ENCODE measurements around the gene IFNL1. TPM values are rescaled to one million over a fixed set of nuclear protein-coding genes. Genes with fewer than 3 reads are reported as not detected.

The IFNL1 gene
- total and polyA plus RNA-seq, 4 donors = not detected

DNA sequence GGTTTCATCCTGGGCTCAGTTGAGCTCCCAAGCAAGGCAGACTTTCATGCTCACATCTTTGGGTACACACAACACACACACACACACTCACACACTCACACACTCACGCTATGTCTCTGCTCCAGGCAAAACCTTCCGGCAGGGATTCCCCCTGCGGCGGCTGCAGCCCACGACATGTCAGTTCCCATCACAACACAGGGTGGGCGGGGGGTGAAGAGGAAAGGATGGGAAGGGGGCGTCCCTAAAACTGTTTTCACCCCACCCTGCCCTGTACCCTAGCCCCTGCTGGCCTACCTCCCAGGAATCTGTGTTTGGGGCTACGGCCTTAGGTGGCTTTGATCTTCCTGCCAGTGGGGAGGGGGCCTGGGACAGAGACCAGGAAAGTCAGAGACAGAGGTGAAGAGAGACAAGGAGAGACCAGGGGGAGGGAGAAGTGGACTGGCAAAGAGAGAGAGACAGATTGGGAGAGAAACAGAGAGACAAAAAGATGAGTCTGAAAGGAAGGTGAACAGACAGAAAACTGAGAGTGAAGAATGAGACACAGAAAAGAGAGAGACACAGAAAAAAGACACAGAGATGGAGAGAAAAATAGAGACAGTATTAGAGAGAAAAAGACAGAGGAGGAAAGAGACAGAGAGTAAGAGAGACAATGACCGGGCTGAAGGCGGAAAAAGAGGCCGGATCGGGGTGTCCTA lies 20.6 kb downstream of the IFNL1 start:
- Histone ChIP-seq H3K27ac (ENCODE audit: low read depth in 1 of 2, low read length in 2 of 2) (no peak overlapping the region), H3K4me1 (ENCODE audit: control insufficient read depth in 4 of 4, insufficient read depth in 4 of 4, low read length in 3 of 4) (peaks cover 3 to 6% (median 5%) of the 10 kb centered on the region in 4 donors), H3K4me3 (ENCODE audit: low read depth in 1 of 3, low read length in 3 of 3) (no peak overlapping the region), H3K36me3 (ENCODE audit: control insufficient read depth in 4 of 4, insufficient read depth in 3 of 4, low read depth in 1 of 4, low read length in 3 of 4) (peaks cover 0 to 7% (median under 1%) of the 10 kb centered on the region in 4 donors), H3K27me3 (ENCODE audit: control insufficient read depth in 4 of 4, insufficient read depth in 4 of 4, low read length in 3 of 4) (no peaks in the 10 kb centered on the region), H3K9me3 (ENCODE audit: control insufficient read depth in 4 of 4, low read length in 3 of 4) (no peaks in the 10 kb centered on the region), H3K9ac (ENCODE audit: low read depth in 1 of 2, low read length in 2 of 2) (no peak overlapping the region)
- TF ChIP-seq FOXA2 (IDR thresholded peaks at IDR 0.05) (no peak), RAD21 (IDR thresholded peaks at IDR 0.05) (no peak), NR2F2 (IDR thresholded peaks at IDR 0.05) (no peak), ZBTB33 (IDR thresholded peaks at IDR 0.05) (no peak), RXRA (IDR thresholded peaks at IDR 0.05) (no peak), FOXA1 (IDR thresholded peaks at IDR 0.05) (no peak), SP1 (IDR thresholded peaks at IDR 0.05) (no peak), HNF4G (IDR thresholded peaks at IDR 0.05) (no peak), GABPA (IDR thresholded peaks at IDR 0.05 in 1 of 2, conservative IDR thresholded peaks at IDR 0.05 in 1 of 2) (no peak), HNF4A (conservative IDR thresholded peaks at IDR 0.05) (no peak)
- TF ChIP-seq, protein P1, sequence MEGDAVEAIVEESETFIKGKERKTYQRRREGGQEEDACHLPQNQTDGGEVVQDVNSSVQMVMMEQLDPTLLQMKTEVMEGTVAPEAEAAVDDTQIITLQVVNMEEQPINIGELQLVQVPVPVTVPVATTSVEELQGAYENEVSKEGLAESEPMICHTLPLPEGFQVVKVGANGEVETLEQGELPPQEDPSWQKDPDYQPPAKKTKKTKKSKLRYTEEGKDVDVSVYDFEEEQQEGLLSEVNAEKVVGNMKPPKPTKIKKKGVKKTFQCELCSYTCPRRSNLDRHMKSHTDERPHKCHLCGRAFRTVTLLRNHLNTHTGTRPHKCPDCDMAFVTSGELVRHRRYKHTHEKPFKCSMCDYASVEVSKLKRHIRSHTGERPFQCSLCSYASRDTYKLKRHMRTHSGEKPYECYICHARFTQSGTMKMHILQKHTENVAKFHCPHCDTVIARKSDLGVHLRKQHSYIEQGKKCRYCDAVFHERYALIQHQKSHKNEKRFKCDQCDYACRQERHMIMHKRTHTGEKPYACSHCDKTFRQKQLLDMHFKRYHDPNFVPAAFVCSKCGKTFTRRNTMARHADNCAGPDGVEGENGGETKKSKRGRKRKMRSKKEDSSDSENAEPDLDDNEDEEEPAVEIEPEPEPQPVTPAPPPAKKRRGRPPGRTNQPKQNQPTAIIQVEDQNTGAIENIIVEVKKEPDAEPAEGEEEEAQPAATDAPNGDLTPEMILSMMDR (IDR thresholded peaks at IDR 0.05; ENCODE audit: low read depth, low read length, missing input control) = no peak
- 96% methylated on average over 12 of the region's 12 CpGs for WGBS
- no peak for DNase-seq (ENCODE audit: low spot score)

- 95% methylated on average over 4 of the region's 4 CpGs for WGBS
- H3K9ac ChIP-seq (ENCODE audit: low read depth in 1 of 2, low read length in 2 of 2) = no peak overlapping the region
- H3K27ac ChIP-seq (ENCODE audit: low read depth in 1 of 2, low read length in 2 of 2) = no peak overlapping the region
- DNase-seq (ENCODE audit: low spot score) = no peak
- peaks cover 0 to 7% (median under 1%) of the 10 kb centered on the region in 4 donors for H3K36me3 ChIP-seq (ENCODE audit: control insufficient read depth in 4 of 4, insufficient read depth in 3 of 4, low read depth in 1 of 4, low read length in 3 of 4)
- H3K4me1 ChIP-seq (ENCODE audit: control insufficient read depth in 4 of 4, insufficient read depth in 4 of 4, low read length in 3 of 4) = peaks cover 3 to 6% (median 5%) of the 10 kb centered on the region in 4 donors
- no peaks in the 10 kb centered on the region for H3K27me3 ChIP-seq (ENCODE audit: control insufficient read depth in 4 of 4, insufficient read depth in 4 of 4, low read length in 3 of 4)
- H3K9me3 ChIP-seq (ENCODE audit: control insufficient read depth in 4 of 4, low read length in 3 of 4) = no peaks in the 10 kb centered on the region
- no peak for TF ChIP-seq FOXA2 (IDR thresholded peaks at IDR 0.05)
- TF ChIP-seq, protein P2, sequence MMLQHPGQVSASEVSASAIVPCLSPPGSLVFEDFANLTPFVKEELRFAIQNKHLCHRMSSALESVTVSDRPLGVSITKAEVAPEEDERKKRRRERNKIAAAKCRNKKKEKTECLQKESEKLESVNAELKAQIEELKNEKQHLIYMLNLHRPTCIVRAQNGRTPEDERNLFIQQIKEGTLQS (IDR thresholded peaks at IDR 0.05) = no peak
- no peak for TF ChIP-seq RXRA (IDR thresholded peaks at IDR 0.05)
- no peak for TF ChIP-seq EGR1 (IDR thresholded peaks at IDR 0.05; ENCODE audit: low read depth in 2 of 2)
- no peak overlapping the region for H3K4me3 ChIP-seq (ENCODE audit: low read depth in 1 of 3, low read length in 3 of 3)
These were observed 21.3 kb downstream of the IFNL1 start for GRCh38 chr19:39317476-39317875.

DNA sequence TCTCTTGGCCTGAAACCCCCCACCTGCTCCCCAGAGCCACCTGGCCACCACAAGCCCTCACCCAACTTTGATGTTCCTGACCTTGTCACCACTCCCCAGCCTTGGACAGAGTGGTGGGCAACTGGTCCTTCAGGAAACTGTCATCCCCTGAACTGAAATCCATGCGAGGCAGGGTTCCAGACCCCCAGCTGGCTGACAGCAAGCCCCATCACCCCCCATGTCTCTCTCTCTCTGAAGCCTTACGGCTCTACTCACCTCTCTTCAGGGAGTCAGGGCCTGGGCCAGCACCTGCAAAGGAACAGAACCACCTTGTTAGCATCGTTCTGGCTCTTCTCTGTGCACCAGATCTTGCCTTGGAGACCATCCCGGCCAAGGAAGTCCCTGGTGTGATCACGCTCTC lies 21.9 kb downstream of the IFNL1 start:
- Histone ChIP-seq H3K27ac (ENCODE audit: low read depth in 1 of 2, low read length in 2 of 2) (no peak overlapping the region), H3K9ac (ENCODE audit: low read depth in 1 of 2, low read length in 2 of 2) (no peak overlapping the region), H3K4me3 (ENCODE audit: low read depth in 1 of 3, low read length in 3 of 3) (no peak overlapping the region), H3K9me3 (ENCODE audit: control insufficient read depth in 4 of 4, low read length in 3 of 4) (no peaks in the 10 kb centered on the region), H3K36me3 (ENCODE audit: control insufficient read depth in 4 of 4, insufficient read depth in 3 of 4, low read depth in 1 of 4, low read length in 3 of 4) (peaks cover 0 to 7% (median under 1%) of the 10 kb centered on the region in 4 donors), H3K27me3 (ENCODE audit: control insufficient read depth in 4 of 4, insufficient read depth in 4 of 4, low read length in 3 of 4) (no peaks in the 10 kb centered on the region), H3K4me1 (ENCODE audit: control insufficient read depth in 4 of 4, insufficient read depth in 4 of 4, low read length in 3 of 4) (peaks cover 3 to 6% (median 5%) of the 10 kb centered on the region in 4 donors)
- no peak for DNase-seq (ENCODE audit: low spot score)
- 93% methylated on average over 5 of the region's 5 CpGs for WGBS
- TF ChIP-seq EGR1 (IDR thresholded peaks at IDR 0.05; ENCODE audit: low read depth in 2 of 2) = no peak
- no peak for TF ChIP-seq SP1 (IDR thresholded peaks at IDR 0.05)
- no peak for TF ChIP-seq HNF4G (IDR thresholded peaks at IDR 0.05)
- no peak for TF ChIP-seq HNF4A (conservative IDR thresholded peaks at IDR 0.05)
- TF ChIP-seq, protein P2 (IDR thresholded peaks at IDR 0.05) = no peak
- TF ChIP-seq ZBTB33 (IDR thresholded peaks at IDR 0.05) = no peak
- TF ChIP-seq RAD21 (IDR thresholded peaks at IDR 0.05) = no peak
- TF ChIP-seq FOXA1 (IDR thresholded peaks at IDR 0.05) = no peak
- TF ChIP-seq JUND (IDR thresholded peaks at IDR 0.05) = no peak
- no peak for TF ChIP-seq REST (IDR thresholded peaks at IDR 0.05)
